H1 (cell line): ENCODE results near the gene MS4A18. TPM values are rescaled to one million over a fixed set of nuclear protein-coding genes. Genes with fewer than 3 reads are reported as not detected.

ENCODE experiments used
- CBX5 ChIP-seq: fragments of 300-800, 300-1000 bp; sonication (generic); IDR thresholded peaks from 2 replicates; pipeline ENCODE4 v1.7.1; 2016; ENCODE audit warnings: antibody characterized with exemption, low read length, low read depth
- CREB1 ChIP-seq: IDR thresholded peaks from 2 replicates; pipeline ENCODE4 v1.6.1; 2012; ENCODE audit warnings: inconsistent platforms
- EGR1 ChIP-seq: IDR thresholded peaks from 2 replicates; pipeline ENCODE4 v1.6.1; 2011; ENCODE audit warnings: low read depth, low read length, borderline replicate concordance
- KDM4A ChIP-seq: IDR thresholded peaks from one replicate; pipeline ENCODE4 v1.7.1; 2012; ENCODE audit warnings: low read depth, mild to moderate bottlenecking, moderate library complexity, low read length, inconsistent platforms; ENCODE audit not compliant: severe bottlenecking
- SP2 ChIP-seq: IDR thresholded peaks from 2 replicates; pipeline ENCODE4 v1.6.1; 2012; ENCODE audit warnings: mild to moderate bottlenecking, low read length, inconsistent platforms
- polyA plus RNA-seq, 7 experiments: library from polyadenylated mRNA; depleted of rRNA in 3 of 7; stranded (reverse) in 5 of 7; unstranded in 2 of 7; fragments of >200 nt in 5 of 7; fragments of 200-250 nt in 2 of 7; gene quantifications; 1 replicate in 5 of 7; 2 replicates in 1 of 7; 4 replicates in 1 of 7; pipeline versions ENCODE4 v1.2.1 to v1.2.3, GENCODE V29; 2011 to 2013; ENCODE audit warnings: missing spikeins in 2 of 7, mixed read lengths in 2 of 7
- total RNA-seq: library from RNA; stranded (reverse); fragmentation: NEBNext Ultra II Directional; extraction: Animal tissue kit (Norgen Biotek cat#: 25700); gene quantifications from 2 replicates; pipeline ENCODE4 v1.2.1, GENCODE V29; 2021
- TF ChIP-seq, protein P1 (sequence below), 3 experiments: IDR thresholded peaks; 1 replicate in 2 of 3; 2 replicates in 1 of 3; pipeline versions ENCODE4 v1.5.1 to v1.6.1; 2011; ENCODE audit warnings: low read length in 3 of 3, mild to moderate bottlenecking in 3 of 3, inconsistent platforms in 2 of 3, low read depth in 1 of 3, moderate library complexity in 1 of 3; ENCODE audit not compliant: insufficient read depth in 1 of 3; ENCODE audit errors: control extremely low read depth in 1 of 3

The MS4A18 gene
- total and polyA plus RNA-seq, 2 of the 8 experiments (the other 6 are each of a cell fraction or from before 2014, with no cell fraction given), result not detected

DNA sequence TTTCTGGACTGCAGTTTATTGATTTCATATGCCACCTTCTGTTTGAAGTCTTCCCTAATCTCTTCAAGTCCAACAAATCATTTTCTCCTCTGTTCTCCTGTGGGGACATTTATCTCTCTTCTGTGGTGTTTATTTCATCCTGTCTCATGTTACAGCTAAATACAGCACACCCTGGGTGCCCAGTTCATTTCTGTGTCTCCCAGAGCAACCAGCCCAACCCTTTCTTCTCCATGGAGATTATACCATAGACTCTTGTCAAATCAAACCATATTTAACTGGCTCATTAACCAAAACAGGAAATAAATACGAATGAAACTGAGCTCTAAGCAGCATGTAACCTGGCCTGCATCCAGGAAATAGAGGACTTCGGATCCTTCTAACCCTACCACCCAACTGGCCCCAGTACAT, 25.2 kb upstream of the MS4A18 start, which contains the start of gene MS4A8 (continued):
- TF ChIP-seq, protein P1, sequence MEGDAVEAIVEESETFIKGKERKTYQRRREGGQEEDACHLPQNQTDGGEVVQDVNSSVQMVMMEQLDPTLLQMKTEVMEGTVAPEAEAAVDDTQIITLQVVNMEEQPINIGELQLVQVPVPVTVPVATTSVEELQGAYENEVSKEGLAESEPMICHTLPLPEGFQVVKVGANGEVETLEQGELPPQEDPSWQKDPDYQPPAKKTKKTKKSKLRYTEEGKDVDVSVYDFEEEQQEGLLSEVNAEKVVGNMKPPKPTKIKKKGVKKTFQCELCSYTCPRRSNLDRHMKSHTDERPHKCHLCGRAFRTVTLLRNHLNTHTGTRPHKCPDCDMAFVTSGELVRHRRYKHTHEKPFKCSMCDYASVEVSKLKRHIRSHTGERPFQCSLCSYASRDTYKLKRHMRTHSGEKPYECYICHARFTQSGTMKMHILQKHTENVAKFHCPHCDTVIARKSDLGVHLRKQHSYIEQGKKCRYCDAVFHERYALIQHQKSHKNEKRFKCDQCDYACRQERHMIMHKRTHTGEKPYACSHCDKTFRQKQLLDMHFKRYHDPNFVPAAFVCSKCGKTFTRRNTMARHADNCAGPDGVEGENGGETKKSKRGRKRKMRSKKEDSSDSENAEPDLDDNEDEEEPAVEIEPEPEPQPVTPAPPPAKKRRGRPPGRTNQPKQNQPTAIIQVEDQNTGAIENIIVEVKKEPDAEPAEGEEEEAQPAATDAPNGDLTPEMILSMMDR (IDR thresholded peaks at IDR 0.05; ENCODE audit: control extremely low read depth in 1 of 3, insufficient read depth in 1 of 3, low read depth in 1 of 3, low read length in 3 of 3), result no peak
- TF ChIP-seq EGR1 (no peak), CBX5 (no peak), SP2 (no peak), KDM4A (no peak), CREB1 (no peak)
- TF ChIP-seq, all 59 proteins: peak for 0
